Glomerular endothelial cell (primary cell): Measurements from ENCODE around the gene PCDHAC1. TPM values are rescaled to one million over a fixed set of nuclear protein-coding genes. Genes with fewer than 3 reads are reported as not detected.
"Not testable (repeated sequence)": the region's sequence is repeated elsewhere in the genome, so short reads cannot be mapped to it uniquely, and the experiment has no call there.

ENCODE experiments used
- DNase-seq: peaks from one replicate; pipeline ENCODE4 v3.0.0-alpha.2; 2011; ENCODE audit warnings: low read depth, low spot score; ENCODE audit errors: extremely low read depth
- total RNA-seq: library from RNA; depleted of rRNA; stranded (reverse); fragments of >200 nt; gene quantifications from 2 replicates; pipeline ENCODE4 v1.2.3, GENCODE V29; 2015

The PCDHAC1 gene, protein sequence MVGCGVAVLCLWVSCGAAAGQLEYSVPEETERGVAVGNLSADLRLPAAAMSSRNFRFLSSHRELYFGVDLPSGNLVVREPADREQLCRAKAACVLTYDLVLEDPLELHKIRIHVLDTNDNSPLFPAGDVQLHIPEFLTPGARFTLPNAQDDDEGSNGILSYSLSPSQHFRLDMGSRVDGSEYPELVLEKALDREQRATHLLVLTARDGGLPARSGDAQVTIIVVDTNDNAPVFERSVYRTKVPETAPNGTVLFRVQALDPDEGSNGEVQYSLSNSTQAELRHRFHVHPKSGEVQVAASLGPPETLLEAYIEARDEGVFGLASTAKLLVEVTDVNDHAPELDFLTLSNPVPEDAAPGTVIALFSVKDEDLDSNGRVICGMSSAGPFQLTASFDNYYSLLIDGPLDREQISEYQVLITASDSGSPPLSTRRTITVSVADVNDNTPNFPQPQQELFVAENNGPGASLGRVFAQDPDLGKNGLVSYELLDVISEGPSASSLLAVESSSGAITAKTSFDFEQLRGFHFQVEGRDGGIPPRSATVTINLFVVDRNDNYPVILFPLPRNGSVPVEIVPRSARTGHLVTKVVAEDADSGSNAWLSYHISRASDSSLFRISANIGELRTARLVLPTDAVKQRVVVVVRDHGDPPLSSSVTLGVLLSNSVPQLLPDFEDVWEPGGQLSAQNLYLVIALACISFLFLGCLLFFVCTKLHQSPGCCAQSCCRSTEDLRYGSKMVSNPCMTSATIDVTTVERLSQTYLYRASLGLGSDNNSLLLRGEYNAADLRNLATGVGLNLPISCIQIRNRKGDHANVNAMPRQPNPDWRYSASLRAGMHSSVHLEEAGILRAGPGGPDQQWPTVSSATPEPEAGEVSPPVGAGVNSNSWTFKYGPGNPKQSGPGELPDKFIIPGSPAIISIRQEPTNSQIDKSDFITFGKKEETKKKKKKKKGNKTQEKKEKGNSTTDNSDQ
- total RNA-seq: 0.06 TPM in 1 of 2 replicates, not detected in the other

GRCh38 chr5:140925806-140926442 lies at the start of gene PCDHAC1:
PCDHAC1 (plus strand) TSS chr5:140926299; CDS start chr5:140926893, 594 bp downstream.
- no peak for DNase-seq

DNA sequence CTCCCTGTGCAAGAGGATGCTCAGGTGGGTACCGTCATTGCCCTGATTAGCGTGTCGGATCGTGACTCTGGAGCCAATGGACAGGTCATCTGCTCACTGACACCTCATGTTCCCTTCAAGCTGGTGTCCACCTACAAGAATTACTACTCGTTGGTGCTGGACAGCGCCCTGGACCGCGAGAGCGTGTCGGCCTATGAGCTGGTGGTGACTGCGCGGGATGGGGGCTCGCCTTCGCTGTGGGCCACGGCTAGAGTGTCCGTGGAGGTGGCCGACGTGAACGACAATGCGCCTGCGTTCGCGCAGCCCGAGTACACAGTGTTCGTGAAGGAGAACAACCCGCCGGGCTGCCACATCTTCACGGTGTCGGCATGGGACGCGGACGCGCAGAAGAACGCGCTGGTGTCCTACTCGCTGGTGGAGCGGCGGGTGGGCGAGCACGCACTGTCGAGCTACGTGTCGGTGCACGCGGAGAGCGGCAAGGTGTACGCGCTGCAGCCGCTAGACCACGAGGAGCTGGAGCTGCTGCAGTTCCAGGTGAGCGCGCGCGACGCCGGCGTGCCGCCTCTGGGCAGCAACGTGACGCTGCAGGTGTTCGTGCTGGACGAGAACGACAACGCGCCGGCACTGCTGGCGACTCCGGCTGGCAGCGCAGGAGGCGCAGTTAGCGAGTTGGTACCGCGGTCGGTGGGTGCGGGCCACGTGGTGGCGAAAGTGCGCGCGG lies 49.4 kb upstream of the PCDHAC1 start:
- DNase-seq: not testable (repeated sequence)

DNA sequence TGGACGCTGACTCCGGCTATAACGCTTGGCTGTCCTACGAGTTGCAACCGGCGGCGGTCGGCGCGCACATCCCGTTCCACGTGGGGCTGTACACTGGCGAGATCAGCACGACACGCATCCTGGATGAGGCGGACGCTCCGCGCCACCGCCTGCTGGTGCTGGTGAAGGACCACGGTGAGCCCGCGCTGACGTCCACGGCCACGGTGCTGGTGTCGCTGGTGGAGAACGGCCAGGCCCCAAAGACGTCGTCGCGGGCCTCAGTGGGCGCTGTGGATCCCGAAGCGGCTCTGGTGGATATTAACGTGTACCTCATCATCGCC lies 48.9 kb upstream of the PCDHAC1 start:
- no peak for DNase-seq

DNA sequence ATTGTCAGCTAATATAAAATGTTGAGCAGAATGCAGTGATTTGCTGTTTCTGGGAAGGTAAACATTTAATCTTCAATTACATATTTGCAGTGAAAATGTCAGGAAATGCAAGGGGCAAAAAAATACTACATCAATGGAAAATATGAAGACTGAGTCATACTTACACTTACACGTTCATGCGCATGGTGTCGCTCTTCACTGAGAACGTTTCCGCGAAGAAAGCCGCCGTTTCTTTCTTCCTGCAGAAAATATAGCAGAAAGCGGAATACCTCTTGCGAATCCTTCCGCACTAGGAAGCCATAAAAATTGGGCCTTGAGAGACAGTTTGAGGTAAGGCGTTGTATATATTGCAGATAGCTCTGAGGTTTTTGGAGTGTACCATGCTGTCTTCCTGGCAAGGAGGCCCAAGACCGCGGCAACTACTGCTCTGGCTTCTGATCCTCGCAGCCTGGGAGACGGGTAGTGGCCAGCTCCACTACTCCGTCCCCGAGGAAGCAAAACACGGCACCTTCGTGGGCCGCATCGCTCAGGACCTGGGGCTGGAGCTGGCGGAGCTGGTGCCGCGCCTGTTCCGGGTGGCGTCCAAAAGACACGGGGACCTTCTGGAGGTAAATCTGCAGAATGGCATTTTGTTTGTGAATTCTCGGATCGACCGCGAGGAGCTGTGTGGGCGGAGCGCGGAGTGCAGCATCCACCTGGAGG lies 44.1 kb upstream of the PCDHAC1 start, which contains the start of gene PCDHA13:
PCDHA13 (plus strand) TSS at position 236 of the 702 bp plus-strand sequence; CDS start at position 381, 145 bp downstream.
- no peak for DNase-seq

GRCh38 chr5:140882591-140882899 lies 43.6 kb upstream of the PCDHAC1 start:
- DNase-seq: no peak

DNA sequence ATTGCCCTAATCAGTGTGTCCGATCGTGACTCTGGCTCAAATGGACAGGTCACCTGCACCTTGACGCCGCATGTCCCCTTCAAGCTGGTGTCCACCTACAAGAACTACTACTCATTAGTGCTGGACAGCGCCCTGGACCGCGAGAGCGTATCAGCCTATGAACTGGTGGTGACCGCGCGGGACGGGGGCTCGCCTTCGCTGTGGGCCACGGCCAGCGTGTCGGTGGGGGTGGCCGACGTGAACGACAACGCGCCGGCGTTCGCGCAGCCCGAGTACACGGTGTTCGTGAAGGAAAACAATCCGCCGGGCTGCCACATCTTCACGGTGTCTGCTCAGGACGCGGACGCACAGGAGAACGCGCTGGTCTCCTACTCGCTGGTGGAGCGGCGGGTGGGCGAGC lies 42.7 kb upstream of the PCDHAC1 start:
- no peak for DNase-seq

- no peak for DNase-seq
These were observed 42.0 kb upstream of the PCDHAC1 start for GRCh38 chr5:140883927-140884697.

DNA sequence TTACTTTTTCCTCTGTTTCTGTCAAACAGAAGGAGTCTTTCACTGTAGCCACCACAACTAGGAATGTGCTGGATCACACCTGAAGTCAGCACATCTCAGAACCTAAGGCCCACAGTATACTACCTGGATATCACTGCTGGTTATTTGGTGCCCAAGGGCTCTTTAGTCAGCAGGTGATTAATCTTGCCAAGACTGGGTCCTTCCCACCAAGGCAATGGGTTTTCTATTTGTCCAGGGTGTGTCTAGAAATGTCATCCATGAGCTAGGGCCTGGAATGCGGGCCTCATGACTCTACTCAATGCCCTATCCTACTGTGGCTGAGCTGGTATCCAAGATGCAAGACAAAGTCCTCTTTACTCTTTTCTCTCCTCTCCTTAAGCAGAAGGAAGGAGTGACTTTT lies 9.8 kb upstream of the PCDHAC1 start:
- DNase-seq: no peak

- DNase-seq: no peak
These were observed 2.5 kb upstream of the PCDHAC1 start for GRCh38 chr5:140923601-140924000.

GRCh38 chr5:140926443-140927227 lies 536 bp downstream of the PCDHAC1 start:
- DNase-seq: no peak

- DNase-seq: no peak
These were observed 1.1 kb downstream of the PCDHAC1 start for GRCh38 chr5:140927228-140927573.

DNA sequence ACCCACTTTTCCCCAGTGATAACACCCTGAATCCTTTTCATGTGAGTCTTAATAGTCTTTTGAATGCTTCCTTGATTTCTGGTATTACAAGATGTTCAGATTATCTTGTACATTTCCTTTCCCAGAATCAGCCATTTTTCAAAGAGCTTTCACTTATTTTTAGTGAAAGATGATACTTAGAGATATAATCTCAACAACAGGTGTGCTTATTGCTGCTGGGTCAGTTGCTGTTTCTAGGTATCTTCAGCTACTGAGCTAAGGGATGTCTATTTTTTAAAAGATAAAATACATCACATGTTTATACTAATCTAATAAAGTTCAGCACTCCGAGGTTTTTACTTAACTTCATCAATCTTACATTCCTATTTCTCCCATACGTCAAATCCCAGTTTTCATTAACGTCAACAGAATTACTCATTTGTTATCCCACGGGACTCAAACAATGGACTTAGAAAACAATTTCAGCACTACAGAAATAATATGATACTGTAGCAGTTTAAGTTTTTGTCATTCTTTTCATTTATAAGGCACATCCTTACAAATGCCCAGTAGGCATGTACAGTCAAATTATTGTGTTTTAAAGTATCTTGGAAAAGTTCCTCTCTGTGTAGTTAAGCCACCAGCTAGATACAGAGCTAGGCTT lies 9.0 kb downstream of the PCDHAC1 start:
- DNase-seq: no peak

- no peak for DNase-seq
These were observed 20.5 kb downstream of the PCDHAC1 start for GRCh38 chr5:140946578-140946977.

DNA sequence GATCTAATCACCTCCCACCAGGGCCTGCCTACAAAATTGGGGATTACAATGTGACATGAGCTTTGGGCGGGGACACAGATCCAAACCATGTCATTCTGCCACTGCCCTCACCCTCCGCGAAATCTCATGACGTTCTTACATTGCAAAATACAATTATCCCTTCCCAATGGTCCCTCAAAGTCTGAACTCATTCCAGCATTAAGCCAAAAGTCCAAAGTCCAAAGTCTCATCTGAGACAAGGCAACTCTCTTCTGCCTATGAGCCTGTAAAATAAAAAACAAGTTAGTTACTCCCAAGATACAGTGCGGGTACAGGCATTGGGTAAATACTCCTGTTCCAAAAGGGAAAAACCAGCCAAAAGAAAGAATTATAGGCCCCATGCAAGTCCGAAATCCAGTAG lies 25.5 kb downstream of the PCDHAC1 start:
- no peak for DNase-seq

GRCh38 chr5:140953234-140953633 lies 27.1 kb downstream of the PCDHAC1 start:
- DNase-seq: no peak

GRCh38 chr5:140962190-140962589 lies 36.1 kb downstream of the PCDHAC1 start:
- DNase-seq: no peak

DNA sequence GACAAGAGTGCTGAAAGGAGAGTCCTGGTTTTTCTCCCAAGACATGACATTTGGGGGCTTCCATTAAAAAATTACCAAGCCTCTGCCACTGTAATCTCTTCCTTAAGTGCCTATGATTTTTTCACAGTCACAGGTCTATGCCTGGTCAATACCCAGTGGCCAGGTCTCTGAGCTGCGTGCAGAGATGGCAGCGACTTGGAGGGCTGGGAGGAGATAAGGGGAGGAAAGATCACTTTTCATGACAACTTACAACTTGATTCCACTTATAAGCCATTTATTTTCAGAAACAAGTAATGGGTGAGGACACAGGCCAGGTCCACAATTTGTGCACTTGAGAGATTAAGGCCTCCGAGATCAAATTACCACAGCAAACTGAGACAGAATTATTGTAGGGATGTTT lies 38.3 kb downstream of the PCDHAC1 start:
- DNase-seq: no peak

DNA sequence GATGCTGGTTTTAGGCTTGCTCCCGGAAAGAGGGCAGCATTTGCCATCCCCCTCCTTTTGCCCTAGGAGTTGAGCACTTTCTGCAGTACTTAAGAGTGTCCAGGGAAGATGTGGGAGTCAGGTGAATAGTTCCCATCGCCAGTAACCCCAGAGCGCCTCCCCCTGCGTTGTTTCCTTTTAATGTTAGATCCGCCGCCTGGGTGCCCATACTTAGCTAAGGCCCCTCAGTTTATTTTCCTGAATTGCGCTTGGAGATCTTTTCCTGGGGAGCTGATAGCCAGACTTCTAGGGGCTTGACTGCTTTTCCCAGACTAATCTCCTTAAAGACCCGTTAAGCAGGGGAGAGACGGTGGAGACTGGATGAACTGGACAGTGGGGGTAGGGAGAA lies 39.8 kb downstream of the PCDHAC1 start:
- no peak for DNase-seq
